GM18868 (cell line): ENCODE measurements around the gene CYP2A7.
"Not testable (repeated sequence)": the region's sequence is repeated elsewhere in the genome, so short reads cannot be mapped to it uniquely, and the experiment has no call there.

Experiments
- ATAC-seq: cut with Tn5 transposase; IDR thresholded peaks from one replicate; pipeline ENCODE4 v1.9.1; 2021; ENCODE audit warnings: mild to moderate bottlenecking, moderate library complexity; ENCODE audit not compliant: unreplicated experiment

CYP2A7 gene

GRCh38 chr19:40846722-40847121, 35.3 kb downstream of the CYP2A7 start:
- not testable (repeated sequence) for ATAC-seq

- ATAC-seq = not testable (repeated sequence)
Measured at GRCh38 chr19:40843653-40844052, 38.4 kb downstream of the CYP2A7 start.

- not testable (repeated sequence) for ATAC-seq
Measured at GRCh38 chr19:40842997-40843652, 38.9 kb downstream of the CYP2A7 start.

GRCh38 chr19:40842012-40842411, 40.0 kb downstream of the CYP2A7 start:
- ATAC-seq = not testable (repeated sequence)

GRCh38 chr19:40838477-40838876, 43.6 kb downstream of the CYP2A7 start:
- ATAC-seq = not testable (repeated sequence)

GRCh38 chr19:40836754-40837429, 45.1 kb downstream of the CYP2A7 start:
- no peak for ATAC-seq

GRCh38 chr19:40833728-40834533, 48.1 kb downstream of the CYP2A7 start:
- ATAC-seq = not testable (repeated sequence)

GRCh38 chr19:40832431-40832790, 49.6 kb downstream of the CYP2A7 start:
- not testable (repeated sequence) for ATAC-seq

GRCh38 chr19:40831502-40832430, 50.3 kb downstream of the CYP2A7 start:
- no peak for ATAC-seq

GRCh38 chr19:40830741-40831140, 51.3 kb downstream of the CYP2A7 start:
- ATAC-seq = not testable (repeated sequence)

GRCh38 chr19:40829205-40829604, 52.8 kb downstream of the CYP2A7 start:
- no peak for ATAC-seq

GRCh38 chr19:40827386-40828247, 54.4 kb downstream of the CYP2A7 start:
- ATAC-seq = no peak

GRCh38 chr19:40826699-40827385, 55.2 kb downstream of the CYP2A7 start:
- not testable (repeated sequence) for ATAC-seq

GRCh38 chr19:40826312-40826698, 55.7 kb downstream of the CYP2A7 start:
- not testable (repeated sequence) for ATAC-seq

- not testable (repeated sequence) for ATAC-seq
Measured at GRCh38 chr19:40825460-40826095, 56.5 kb downstream of the CYP2A7 start.
